HL-60 (cell line): ENCODE data around the gene CD300H.

Experiments
- DNase-seq, 2 experiments: peaks; one replicate each; pipeline ENCODE4 v3.0.0-alpha.2; 2010 to 2020; ENCODE audit warnings: low read depth in 1 of 2, low spot score in 1 of 2
- H3K27ac ChIP-seq: fragments of 250-450 bp; sonication (Bioruptor Pico); replicated peaks from 2 replicates; pipeline ENCODE4 v1.5.1; 2020; ENCODE audit warnings: mild to moderate bottlenecking, moderate library complexity
- H3K27me3 ChIP-seq: fragments of 250-450 bp; sonication (Bioruptor Pico); 2 replicates; pipeline ENCODE4 v1.5.1; 2021; ENCODE audit warnings: mild to moderate bottlenecking, moderate library complexity; ENCODE audit not compliant: insufficient read depth, poor library complexity, severe bottlenecking
- H3K4me3 ChIP-seq: replicated peaks from 2 replicates; pipeline ENCODE4 v1.5.1; 2011; ENCODE audit warnings: mild to moderate bottlenecking, control low read depth, low read length; ENCODE audit not compliant: insufficient read depth
- GABPA ChIP-seq: IDR thresholded peaks from 2 replicates; pipeline ENCODE4 v1.6.1; 2012; ENCODE audit warnings: low read depth
- POLR2AphosphoS5 ChIP-seq: IDR thresholded peaks from 2 replicates; pipeline ENCODE4 v1.6.1; 2012; ENCODE audit warnings: low read depth
- SPI1 ChIP-seq: IDR thresholded peaks from 2 replicates; pipeline ENCODE4 v1.6.1; 2012; ENCODE audit warnings: low read depth, mild to moderate bottlenecking, borderline replicate concordance
- TF ChIP-seq, protein P1 (sequence below): IDR thresholded peaks from 2 replicates; pipeline ENCODE4 v1.6.1; 2012; ENCODE audit warnings: low read depth; ENCODE audit not compliant: insufficient replicate concordance
- TF ChIP-seq, protein P2 (sequence below): IDR thresholded peaks from one replicate; pipeline ENCODE4 v1.5.1; 2011; ENCODE audit warnings: low read length, control low read depth, inconsistent platforms; ENCODE audit not compliant: insufficient read depth

The CD300H gene

DNA sequence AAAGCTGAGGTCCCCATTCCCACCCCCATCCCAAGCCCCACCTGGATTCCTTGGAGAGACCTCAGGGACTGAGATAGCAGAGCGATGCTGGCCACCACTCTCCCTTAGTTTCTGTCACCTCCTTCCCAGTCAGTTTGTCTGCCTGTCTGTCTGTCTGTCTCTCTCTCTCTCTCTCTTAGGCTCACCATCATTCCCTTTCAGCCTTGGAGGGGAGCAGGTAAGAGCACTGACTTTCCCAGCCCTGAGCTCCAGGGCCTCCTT lies 41.9 kb downstream of the CD300H start:
- DNase-seq: no peak
- TF ChIP-seq SPI1 (no peak), GABPA (no peak), POLR2AphosphoS5 (no peak)
- TF ChIP-seq, protein P1, sequence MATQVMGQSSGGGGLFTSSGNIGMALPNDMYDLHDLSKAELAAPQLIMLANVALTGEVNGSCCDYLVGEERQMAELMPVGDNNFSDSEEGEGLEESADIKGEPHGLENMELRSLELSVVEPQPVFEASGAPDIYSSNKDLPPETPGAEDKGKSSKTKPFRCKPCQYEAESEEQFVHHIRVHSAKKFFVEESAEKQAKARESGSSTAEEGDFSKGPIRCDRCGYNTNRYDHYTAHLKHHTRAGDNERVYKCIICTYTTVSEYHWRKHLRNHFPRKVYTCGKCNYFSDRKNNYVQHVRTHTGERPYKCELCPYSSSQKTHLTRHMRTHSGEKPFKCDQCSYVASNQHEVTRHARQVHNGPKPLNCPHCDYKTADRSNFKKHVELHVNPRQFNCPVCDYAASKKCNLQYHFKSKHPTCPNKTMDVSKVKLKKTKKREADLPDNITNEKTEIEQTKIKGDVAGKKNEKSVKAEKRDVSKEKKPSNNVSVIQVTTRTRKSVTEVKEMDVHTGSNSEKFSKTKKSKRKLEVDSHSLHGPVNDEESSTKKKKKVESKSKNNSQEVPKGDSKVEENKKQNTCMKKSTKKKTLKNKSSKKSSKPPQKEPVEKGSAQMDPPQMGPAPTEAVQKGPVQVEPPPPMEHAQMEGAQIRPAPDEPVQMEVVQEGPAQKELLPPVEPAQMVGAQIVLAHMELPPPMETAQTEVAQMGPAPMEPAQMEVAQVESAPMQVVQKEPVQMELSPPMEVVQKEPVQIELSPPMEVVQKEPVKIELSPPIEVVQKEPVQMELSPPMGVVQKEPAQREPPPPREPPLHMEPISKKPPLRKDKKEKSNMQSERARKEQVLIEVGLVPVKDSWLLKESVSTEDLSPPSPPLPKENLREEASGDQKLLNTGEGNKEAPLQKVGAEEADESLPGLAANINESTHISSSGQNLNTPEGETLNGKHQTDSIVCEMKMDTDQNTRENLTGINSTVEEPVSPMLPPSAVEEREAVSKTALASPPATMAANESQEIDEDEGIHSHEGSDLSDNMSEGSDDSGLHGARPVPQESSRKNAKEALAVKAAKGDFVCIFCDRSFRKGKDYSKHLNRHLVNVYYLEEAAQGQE: no peak
- TF ChIP-seq, protein P2, sequence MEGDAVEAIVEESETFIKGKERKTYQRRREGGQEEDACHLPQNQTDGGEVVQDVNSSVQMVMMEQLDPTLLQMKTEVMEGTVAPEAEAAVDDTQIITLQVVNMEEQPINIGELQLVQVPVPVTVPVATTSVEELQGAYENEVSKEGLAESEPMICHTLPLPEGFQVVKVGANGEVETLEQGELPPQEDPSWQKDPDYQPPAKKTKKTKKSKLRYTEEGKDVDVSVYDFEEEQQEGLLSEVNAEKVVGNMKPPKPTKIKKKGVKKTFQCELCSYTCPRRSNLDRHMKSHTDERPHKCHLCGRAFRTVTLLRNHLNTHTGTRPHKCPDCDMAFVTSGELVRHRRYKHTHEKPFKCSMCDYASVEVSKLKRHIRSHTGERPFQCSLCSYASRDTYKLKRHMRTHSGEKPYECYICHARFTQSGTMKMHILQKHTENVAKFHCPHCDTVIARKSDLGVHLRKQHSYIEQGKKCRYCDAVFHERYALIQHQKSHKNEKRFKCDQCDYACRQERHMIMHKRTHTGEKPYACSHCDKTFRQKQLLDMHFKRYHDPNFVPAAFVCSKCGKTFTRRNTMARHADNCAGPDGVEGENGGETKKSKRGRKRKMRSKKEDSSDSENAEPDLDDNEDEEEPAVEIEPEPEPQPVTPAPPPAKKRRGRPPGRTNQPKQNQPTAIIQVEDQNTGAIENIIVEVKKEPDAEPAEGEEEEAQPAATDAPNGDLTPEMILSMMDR: no peak
- no peaks in the 10 kb centered on the region for H3K27me3 ChIP-seq
- H3K27ac ChIP-seq: no peak overlapping the region
- no peak overlapping the region for H3K4me3 ChIP-seq

DNA sequence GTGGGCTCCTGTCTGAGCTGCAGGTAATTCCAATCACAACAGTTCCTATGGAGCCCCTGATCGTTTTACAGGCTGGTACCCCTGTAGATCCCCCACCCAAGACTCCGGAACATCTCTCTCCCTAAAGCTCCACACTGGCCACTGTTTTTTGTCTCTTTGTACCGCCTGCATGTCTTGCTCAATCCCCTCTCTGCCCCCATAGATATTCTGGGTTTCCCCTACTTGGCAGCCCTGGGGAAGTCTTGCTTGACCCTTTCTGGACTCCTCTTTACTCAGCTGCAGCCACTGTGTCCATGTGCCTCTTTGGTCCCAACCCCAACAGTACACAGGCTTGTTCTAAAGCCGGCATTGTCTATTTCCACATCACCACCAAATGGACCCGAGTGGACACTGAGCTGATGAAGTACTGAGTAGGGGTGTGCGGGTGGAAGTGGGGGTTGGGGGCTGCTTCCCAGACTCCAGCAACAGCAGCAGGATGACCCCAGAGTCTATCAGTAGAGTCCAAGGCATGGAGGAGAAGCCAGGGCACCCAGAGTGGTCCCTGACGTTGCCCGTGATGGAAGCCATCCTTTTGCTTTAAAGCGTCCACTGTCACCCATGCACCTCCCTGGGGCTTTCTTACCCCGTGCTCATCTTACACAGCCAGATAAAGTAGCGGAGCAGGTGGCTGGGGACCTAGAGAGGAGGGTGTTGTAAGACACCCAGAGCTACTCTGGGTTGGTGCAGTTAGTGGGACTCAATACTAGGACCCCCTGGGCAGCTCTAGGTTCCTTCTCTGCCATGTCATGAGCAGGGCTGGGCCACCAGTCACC lies 42.5 kb downstream of the CD300H start:
- Histone ChIP-seq H3K27ac (no peak overlapping the region), H3K4me3 (no peak overlapping the region), H3K27me3 (no peaks in the 10 kb centered on the region)
- no peak for DNase-seq
- TF ChIP-seq GABPA (no peak), SPI1 (no peak), POLR2AphosphoS5 (no peak)
- TF ChIP-seq, protein P1: no peak
- TF ChIP-seq, protein P2: no peak

DNA sequence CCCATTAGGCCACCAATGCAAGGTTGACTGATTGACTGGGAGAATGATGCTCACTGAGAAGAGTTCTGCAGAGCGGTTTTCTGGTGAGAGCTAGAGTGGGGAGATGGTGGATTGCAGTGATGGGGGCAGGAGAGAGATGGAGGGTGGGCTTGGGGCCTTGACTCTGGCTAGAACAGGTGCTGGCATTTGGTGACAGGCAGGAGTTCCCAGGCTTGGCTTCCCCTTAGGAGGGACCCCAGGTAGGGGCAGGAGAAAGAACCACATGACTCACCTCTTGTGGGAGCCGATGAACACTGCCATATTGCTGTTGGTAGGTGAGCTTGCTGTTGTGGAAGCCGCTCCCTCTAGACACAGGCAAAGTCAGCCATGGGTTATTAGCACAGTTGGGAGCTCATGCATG lies 44.0 kb downstream of the CD300H start:
- Histone ChIP-seq H3K4me3 (no peak overlapping the region), H3K27me3 (no peaks in the 10 kb centered on the region), H3K27ac (no peak overlapping the region; the same call in 1 of the 2 replicates)
- TF ChIP-seq, protein P1: no peak
- TF ChIP-seq POLR2AphosphoS5: no peak
- no peak for TF ChIP-seq SPI1
- no peak for TF ChIP-seq GABPA
- TF ChIP-seq, protein P2: no peak
- no peak for DNase-seq
